ENCODE measurements around the gene GTF2B. TPM values are rescaled to one million over a fixed set of nuclear protein-coding genes. Genes with fewer than 3 reads are reported as not detected.

The GTF2B gene
- total and polyA plus RNA-seq, 2 donors (not counting 1 experiment from before 2014, with no cell fraction given): 29.2 to 32.0 TPM

GRCh38 chr1:88867743-88868521 is 23.4 kb downstream of the GTF2B start:
- H3K4me1 Mint-ChIP-seq: peaks cover 19% of the 10 kb centered on the region
- no peak for TF ChIP-seq EZH2 (IDR thresholded peaks at IDR 0.05; ENCODE audit: borderline replicate concordance, insufficient read depth, low read depth, low read length, poor library complexity, severe bottlenecking)
- TF ChIP-seq, protein P1, sequence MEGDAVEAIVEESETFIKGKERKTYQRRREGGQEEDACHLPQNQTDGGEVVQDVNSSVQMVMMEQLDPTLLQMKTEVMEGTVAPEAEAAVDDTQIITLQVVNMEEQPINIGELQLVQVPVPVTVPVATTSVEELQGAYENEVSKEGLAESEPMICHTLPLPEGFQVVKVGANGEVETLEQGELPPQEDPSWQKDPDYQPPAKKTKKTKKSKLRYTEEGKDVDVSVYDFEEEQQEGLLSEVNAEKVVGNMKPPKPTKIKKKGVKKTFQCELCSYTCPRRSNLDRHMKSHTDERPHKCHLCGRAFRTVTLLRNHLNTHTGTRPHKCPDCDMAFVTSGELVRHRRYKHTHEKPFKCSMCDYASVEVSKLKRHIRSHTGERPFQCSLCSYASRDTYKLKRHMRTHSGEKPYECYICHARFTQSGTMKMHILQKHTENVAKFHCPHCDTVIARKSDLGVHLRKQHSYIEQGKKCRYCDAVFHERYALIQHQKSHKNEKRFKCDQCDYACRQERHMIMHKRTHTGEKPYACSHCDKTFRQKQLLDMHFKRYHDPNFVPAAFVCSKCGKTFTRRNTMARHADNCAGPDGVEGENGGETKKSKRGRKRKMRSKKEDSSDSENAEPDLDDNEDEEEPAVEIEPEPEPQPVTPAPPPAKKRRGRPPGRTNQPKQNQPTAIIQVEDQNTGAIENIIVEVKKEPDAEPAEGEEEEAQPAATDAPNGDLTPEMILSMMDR (IDR thresholded peaks at IDR 0.05): no peak
- no peaks in the 10 kb centered on the region for H3K4me1 ChIP-seq (ENCODE audit: control insufficient read depth in 2 of 2, insufficient read depth in 2 of 2, low read length in 2 of 2)
- POLR2A ChIA-PET: no interaction called here
- H3K4me2 ChIP-seq (replicated peaks; ENCODE audit: low read depth, low read length, poor library complexity, severe bottlenecking): no peak overlapping the region
- DNase-seq (no peak), ATAC-seq (ENCODE audit: low read depth) (no peak)
- no CpG with 5 or more reads among the region's 6 CpGs for WGBS (ENCODE audit: insufficient coverage)
- peaks cover 83% of the 10 kb centered on the region for H4K20me1 ChIP-seq (ENCODE audit: control insufficient read depth, insufficient read depth, low read length, poor library complexity, severe bottlenecking)
- no peak overlapping the region for H3K9ac ChIP-seq (ENCODE audit: low read length)
- CTCF ChIA-PET: interaction anchor here (2.9 kb wide), 1 partner anchor 9 kb away, joined by 18 read pairs; no protein-coding TSS in a partner anchor
- no peaks in the 10 kb centered on the region for H3K27me3 Mint-ChIP-seq
- intact Hi-C loops (cut with micrococcal nuclease): no loop called here
- H3K4me3 ChIP-seq (ENCODE audit: control extremely low read depth in 1 of 5, extremely low read depth in 1 of 5, insufficient read depth in 1 of 5, low read depth in 2 of 5, low read length in 4 of 5): no peak overlapping the region
- H3K79me2 ChIP-seq (ENCODE audit: control insufficient read depth, insufficient read depth, low read length): peaks cover 75% of the 10 kb centered on the region
- H3K4me3 Mint-ChIP-seq: no peak overlapping the region
- no peak overlapping the region for H3K27ac Mint-ChIP-seq
- H3K9me3 Mint-ChIP-seq (ENCODE audit: insufficient read depth): no peaks in the 10 kb centered on the region
- H3K36me3 ChIP-seq (replicated peaks in 1 of 2; ENCODE audit: control extremely low read depth in 1 of 2, control insufficient read depth in 1 of 2, extremely low read depth in 1 of 2, insufficient read depth in 2 of 2, low read length in 1 of 2): peaks cover 0 to 30% of the 10 kb centered on the region in 2 experiments
- no peaks in the 10 kb centered on the region for H3K27me3 ChIP-seq (replicated peaks in 1 of 4; ENCODE audit: control extremely low read depth in 1 of 4, control insufficient read depth in 3 of 4, insufficient read depth in 4 of 4, low read length in 3 of 4)
- H3K9me3 ChIP-seq (ENCODE audit: control extremely low read depth in 1 of 3, control insufficient read depth in 2 of 3, insufficient read depth in 1 of 3, low read length in 2 of 3): no peaks in the 10 kb centered on the region
- no peak overlapping the region for H2AFZ ChIP-seq (ENCODE audit: insufficient read depth, low read depth, low read length, poor library complexity, severe bottlenecking)
- no peak overlapping the region for H3K27ac ChIP-seq (ENCODE audit: low read length in 2 of 2)
